GM21786 (cell line): ENCODE measurements around the gene VPS72.

Source experiments
- ATAC-seq: cut with Tn5 transposase; IDR thresholded peaks from one replicate; pipeline ENCODE4 v1.9.1; 2021; ENCODE audit not compliant: unreplicated experiment

Gene VPS72

GRCh38 chr1:151145304-151146071, 44.5 kb downstream of the VPS72 start:
- ATAC-seq, result no peak

GRCh38 chr1:151144474-151145303, 45.3 kb downstream of the VPS72 start:
- ATAC-seq, result no peak

- ATAC-seq, result no peak
These were observed 46.0 kb downstream of the VPS72 start for GRCh38 chr1:151143986-151144385.

- ATAC-seq, result no peak
These were observed 47.0 kb downstream of the VPS72 start for GRCh38 chr1:151143057-151143435.

- no peak for ATAC-seq
These were observed 47.5 kb downstream of the VPS72 start for GRCh38 chr1:151142411-151143056.

- no peak for ATAC-seq
These were observed 52.2 kb downstream of the VPS72 start for GRCh38 chr1:151137789-151138188.

- ATAC-seq, result no peak
These were observed 54.3 kb downstream of the VPS72 start for GRCh38 chr1:151135433-151136385.

GRCh38 chr1:151134991-151135390, 55.0 kb downstream of the VPS72 start:
- no peak for ATAC-seq

- no peak for ATAC-seq
These were observed 55.6 kb downstream of the VPS72 start for GRCh38 chr1:151134396-151134795.

- no peak for ATAC-seq
These were observed 56.8 kb downstream of the VPS72 start for GRCh38 chr1:151133018-151133806.

- ATAC-seq, result no peak
These were observed 57.5 kb downstream of the VPS72 start for GRCh38 chr1:151132335-151133017.

- no peak for ATAC-seq
These were observed 58.2 kb downstream of the VPS72 start for GRCh38 chr1:151131701-151132334.

GRCh38 chr1:151130987-151131586, 58.9 kb downstream of the VPS72 start:
- ATAC-seq, result no peak

GRCh38 chr1:151128800-151129199, 61.2 kb downstream of the VPS72 start:
- ATAC-seq, result no peak
